T47D (cell line): ENCODE results near the gene DHX40.
"Not testable (repeated sequence)": the region's sequence is repeated elsewhere in the genome, so short reads cannot be mapped to it uniquely, and the experiment has no call there.

Source experiments
- DNase-seq, 2 experiments: peaks; one replicate each; pipeline versions ENCODE4 v3.0.0 to v3.0.0-alpha.2; 2011 to 2012; ENCODE audit warnings: low read depth in 1 of 2, low spot score in 1 of 2
- JUND ChIP-seq: IDR thresholded peaks from 2 replicates; pipeline ENCODE4 v1.6.1; 2012; ENCODE audit warnings: low read depth
- in situ Hi-C: cut with HindIII; loops from 2 replicates; pipeline ENCODE4 v1.10.0; 2016; ENCODE audit warnings: low sequenced_read_pairs, low pct_unique_long_range_greater_than_20kb

Gene DHX40, protein sequence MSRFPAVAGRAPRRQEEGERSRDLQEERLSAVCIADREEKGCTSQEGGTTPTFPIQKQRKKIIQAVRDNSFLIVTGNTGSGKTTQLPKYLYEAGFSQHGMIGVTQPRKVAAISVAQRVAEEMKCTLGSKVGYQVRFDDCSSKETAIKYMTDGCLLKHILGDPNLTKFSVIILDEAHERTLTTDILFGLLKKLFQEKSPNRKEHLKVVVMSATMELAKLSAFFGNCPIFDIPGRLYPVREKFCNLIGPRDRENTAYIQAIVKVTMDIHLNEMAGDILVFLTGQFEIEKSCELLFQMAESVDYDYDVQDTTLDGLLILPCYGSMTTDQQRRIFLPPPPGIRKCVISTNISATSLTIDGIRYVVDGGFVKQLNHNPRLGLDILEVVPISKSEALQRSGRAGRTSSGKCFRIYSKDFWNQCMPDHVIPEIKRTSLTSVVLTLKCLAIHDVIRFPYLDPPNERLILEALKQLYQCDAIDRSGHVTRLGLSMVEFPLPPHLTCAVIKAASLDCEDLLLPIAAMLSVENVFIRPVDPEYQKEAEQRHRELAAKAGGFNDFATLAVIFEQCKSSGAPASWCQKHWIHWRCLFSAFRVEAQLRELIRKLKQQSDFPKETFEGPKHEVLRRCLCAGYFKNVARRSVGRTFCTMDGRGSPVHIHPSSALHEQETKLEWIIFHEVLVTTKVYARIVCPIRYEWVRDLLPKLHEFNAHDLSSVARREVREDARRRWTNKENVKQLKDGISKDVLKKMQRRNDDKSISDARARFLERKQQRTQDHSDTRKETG

DNA sequence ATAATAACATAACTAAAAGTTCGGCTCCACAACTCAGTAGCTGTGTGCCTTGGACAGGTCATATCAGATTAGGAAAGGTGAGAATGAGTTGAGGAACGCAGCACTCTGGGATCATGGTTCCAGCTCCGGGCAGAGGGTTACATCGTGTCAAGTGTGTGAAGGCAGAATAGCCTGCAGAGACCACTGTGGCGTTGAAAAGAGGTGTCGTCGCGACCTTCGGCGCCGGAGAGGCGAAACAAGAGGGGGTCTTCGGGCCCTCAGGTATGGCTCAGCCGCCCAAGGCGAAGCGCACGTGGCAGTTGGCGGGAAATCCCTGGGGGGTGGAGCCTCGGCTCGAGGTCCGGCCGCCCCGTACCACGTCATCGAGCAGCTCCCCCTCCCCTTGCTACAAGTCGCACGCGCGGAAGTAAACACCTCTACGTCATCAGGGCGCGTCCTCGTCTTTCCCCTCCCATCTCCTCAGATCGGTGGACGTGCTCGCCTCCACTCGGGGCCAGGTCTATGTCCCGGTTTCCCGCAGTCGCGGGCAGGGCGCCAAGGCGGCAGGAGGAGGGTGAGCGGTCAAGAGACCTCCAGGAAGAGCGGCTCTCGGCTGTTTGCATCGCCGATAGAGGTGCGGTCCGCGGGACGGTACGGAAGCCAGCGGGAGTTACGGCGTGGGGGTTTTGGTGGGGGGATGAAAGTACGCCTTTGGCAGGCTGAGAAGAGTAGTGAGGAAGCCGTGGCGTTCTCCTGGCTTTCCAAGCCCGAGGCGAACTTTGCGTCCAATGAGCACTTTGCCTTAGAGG, at the start of gene DHX40:
Gene DHX40 (plus strand): TSS at position 440 of the 788 bp plus-strand sequence. CDS start 62 bp downstream, at position 502.
- in situ Hi-C loops = no loop called here
- DNase-seq = peak; percentile 84 to 98
- TF ChIP-seq JUND = no peak

DNA sequence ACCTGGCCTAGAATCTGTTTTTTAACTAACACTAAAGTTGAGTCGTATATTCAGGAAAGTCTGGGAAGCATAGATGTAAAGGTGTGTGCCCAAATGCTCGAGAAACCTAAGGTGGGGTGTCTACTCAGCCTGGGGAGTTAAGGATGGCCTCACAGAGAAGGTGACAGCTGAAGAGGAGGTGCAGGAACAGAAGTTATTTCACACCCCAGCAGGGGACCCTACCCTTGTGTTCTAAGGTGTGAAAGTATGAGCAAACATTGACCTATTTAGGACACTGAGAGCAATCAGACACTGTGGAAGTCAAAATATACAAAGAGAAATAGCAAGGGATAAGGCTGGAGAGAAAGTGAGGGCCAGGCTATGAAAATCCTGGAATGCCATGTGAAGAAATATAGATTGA, 49.0 kb upstream of the DHX40 start:
- in situ Hi-C loops = no loop called here
- no peak for DNase-seq
- no peak for TF ChIP-seq JUND

DNA sequence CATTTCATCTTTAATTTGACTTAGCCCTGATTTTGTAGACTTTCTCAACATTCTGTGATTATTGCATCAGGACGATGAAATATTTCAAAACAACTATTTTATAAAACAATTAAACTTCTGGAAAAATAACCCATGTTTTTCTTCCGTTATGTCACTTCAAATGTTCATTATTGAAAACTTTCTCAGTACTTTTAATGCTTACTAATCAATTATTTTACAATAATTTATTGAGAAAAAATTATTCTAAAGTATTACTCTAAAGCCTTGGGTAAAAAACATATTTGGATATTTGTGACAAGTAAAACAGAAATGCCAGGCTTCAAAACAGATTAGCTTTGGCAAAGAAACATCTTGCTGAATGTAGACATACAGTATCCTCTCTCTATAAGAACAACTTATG, 46.3 kb upstream of the DHX40 start:
- no peak for DNase-seq
- no peak for TF ChIP-seq JUND
- in situ Hi-C loops = no loop called here

GRCh38 chr17:59520251-59520650, 45.2 kb upstream of the DHX40 start:
- in situ Hi-C loops = no loop called here
- TF ChIP-seq JUND = no peak
- no peak for DNase-seq

GRCh38 chr17:59521465-59522126, 43.8 kb upstream of the DHX40 start:
- peak; percentile 66 to 73 for DNase-seq
- TF ChIP-seq JUND = no peak
- in situ Hi-C loops = no loop called here

DNA sequence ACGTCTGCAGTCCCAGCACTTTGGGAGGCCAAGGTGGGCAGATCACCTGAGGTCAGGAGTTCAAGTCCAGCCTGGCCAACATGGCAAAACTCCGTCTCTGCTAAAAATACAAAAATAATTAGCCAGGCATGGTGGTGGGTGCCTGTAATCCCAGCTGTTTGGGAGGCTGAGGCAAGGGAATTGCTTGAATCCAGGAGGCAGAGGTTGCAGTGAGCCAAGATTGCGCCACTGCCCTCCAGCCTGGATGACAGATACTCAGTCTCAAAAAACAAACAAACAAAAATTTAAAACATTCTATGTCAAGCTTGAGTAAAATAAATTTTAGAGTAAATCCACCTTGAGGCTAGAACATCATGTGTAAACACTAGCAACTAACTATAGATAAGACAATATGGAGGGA, 40.5 kb upstream of the DHX40 start:
- in situ Hi-C loops, DNase-seq: not testable (repeated sequence)

- in situ Hi-C loops = no loop called here
- no peak for DNase-seq
- TF ChIP-seq JUND = no peak
These were observed 39.7 kb upstream of the DHX40 start for GRCh38 chr17:59525668-59526067.

DNA sequence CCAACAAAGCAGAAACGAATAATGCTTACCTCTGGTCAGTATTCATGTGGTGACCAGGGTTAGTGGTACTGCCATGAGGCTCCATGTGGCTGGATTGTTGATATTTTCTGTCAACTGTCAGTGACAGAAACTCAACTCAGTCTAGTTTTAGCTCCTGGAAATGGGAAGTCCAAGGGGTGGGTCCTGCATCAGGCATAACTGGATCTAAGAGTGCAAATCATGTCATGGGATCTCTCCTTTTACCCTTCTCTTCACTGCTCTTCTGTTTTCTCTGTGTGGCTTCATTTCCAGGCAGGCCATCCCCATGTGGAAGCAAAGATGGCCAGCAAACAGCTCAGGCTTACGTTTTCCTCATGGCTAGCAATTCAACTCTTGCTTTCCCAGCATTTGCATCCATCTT, 39.0 kb upstream of the DHX40 start:
- in situ Hi-C loops = no loop called here
- TF ChIP-seq JUND = no peak
- no peak for DNase-seq

DNA sequence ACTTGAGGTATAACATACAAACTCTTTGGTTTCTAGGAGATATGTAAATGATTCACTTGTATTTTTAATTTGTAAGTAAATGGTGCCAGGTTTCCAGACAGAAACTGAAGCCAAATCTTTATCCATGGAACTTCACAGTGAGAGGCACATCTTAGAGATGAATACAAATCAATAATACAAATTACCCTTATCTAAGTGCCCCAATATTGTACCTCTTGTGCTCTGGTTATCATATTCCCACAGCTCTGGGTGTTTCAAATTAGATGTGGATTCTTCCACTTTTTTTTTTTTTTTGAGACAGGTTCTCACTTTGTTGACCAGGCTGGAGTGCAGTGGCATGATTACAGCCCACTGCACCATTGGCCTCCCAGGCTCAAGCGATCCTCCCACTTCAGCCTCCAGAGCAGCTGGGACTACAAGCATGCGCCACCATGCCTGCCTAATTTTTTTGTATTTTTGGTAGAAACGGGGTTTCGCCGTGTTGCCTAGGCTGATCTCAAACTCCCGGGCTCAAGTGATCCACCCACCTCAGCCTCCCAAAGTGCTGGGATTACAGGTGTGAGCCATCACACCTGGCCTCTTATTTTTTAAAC, 38.0 kb upstream of the DHX40 start:
- DNase-seq = peak in 1 of 2 experiments; percentile 26
- in situ Hi-C loops = no loop called here
- no peak for TF ChIP-seq JUND

- no peak for TF ChIP-seq JUND
- in situ Hi-C loops = no loop called here
- no peak for DNase-seq
These were observed 37.5 kb upstream of the DHX40 start for GRCh38 chr17:59527931-59528330.

DNA sequence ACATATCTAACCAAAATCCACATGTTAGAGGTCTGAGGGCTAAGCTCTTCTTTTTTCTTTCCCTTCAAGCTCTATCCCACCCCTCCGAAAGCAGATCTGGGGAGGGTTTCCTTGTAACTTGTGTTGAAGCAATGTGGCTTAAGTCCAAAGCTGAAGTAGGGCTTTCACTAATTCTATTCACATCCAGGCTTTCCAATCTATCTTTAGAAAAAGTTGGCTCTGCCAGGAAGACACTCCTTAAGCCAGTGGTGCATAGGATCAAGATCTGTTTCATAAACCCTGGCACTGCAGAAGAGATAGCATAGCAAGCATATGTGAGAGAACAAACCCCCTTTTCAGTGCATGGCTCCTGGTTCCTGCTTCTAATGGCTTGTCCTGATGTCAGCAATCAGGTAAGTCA, 34.9 kb upstream of the DHX40 start:
- in situ Hi-C loops = no loop called here
- no peak for TF ChIP-seq JUND
- DNase-seq = no peak

GRCh38 chr17:59533694-59534093, 31.7 kb upstream of the DHX40 start:
- in situ Hi-C loops = no loop called here
- no peak for DNase-seq
- TF ChIP-seq JUND = no peak
